ENCODE results near the gene RIPK4. TPM values are rescaled to one million over a fixed set of nuclear protein-coding genes. Genes with fewer than 3 reads are reported as not detected.

Gene RIPK4
- total RNA-seq, 1 donor from 2014 or later, result 1.8 TPM

- no peak for DNase-seq (ENCODE audit: low read depth)
- no peaks in the 10 kb centered on the region for H3K4me1 Mint-ChIP-seq (ENCODE audit: low read depth, unreplicated experiment)
- Histone ChIP-seq H3K79me2 (ENCODE audit: insufficient read depth, low read length) (no peaks in the 10 kb centered on the region), H3K27ac (ENCODE audit: low read depth, low read length) (no peak overlapping the region), H3K27me3 (ENCODE audit: insufficient read depth, low read length) (no peaks in the 10 kb centered on the region), H3K4me1 (ENCODE audit: insufficient read depth, low read length) (no peaks in the 10 kb centered on the region), H4K20me1 (ENCODE audit: insufficient read depth, low read length) (no peaks in the 10 kb centered on the region), H2AFZ (ENCODE audit: low read depth, low read length) (no peak overlapping the region), H3K4me3 (ENCODE audit: insufficient read depth, low read depth, low read length) (no peak overlapping the region), H3K36me3 (ENCODE audit: insufficient read depth, low read length) (no peaks in the 10 kb centered on the region), H3K9me3 (ENCODE audit: insufficient read depth, low read depth, low read length) (no peaks in the 10 kb centered on the region), H3K9ac (ENCODE audit: low read length) (no peak overlapping the region), H3K4me2 (ENCODE audit: low read length) (no peak overlapping the region)
- H3K4me3 Mint-ChIP-seq (ENCODE audit: unreplicated experiment), result no peak overlapping the region
- H3K27me3 Mint-ChIP-seq (ENCODE audit: low read depth, unreplicated experiment), result peaks cover 10% of the 10 kb centered on the region
- TF ChIP-seq EZH2 (IDR thresholded peaks at IDR 0.05; ENCODE audit: insufficient read depth, low read length), result no peak
- no peak for TF ChIP-seq CTCF (IDR thresholded peaks at IDR 0.05; ENCODE audit: insufficient read depth, low read depth, low read length)
- peaks cover 7% of the 10 kb centered on the region for H3K36me3 Mint-ChIP-seq (ENCODE audit: low read depth, unreplicated experiment)
- H3K9me3 Mint-ChIP-seq (ENCODE audit: unreplicated experiment), result no peaks in the 10 kb centered on the region
- no peak for FAIRE-seq
- H3K27ac Mint-ChIP-seq (ENCODE audit: unreplicated experiment), result peak overlapping the region; percentile 26
These were observed 22.6 kb downstream of the RIPK4 start for GRCh38 chr21:41744028-41744930.

- Histone ChIP-seq H3K79me2 (ENCODE audit: insufficient read depth, low read length) (no peaks in the 10 kb centered on the region), H3K9ac (ENCODE audit: low read length) (no peak overlapping the region), H3K36me3 (ENCODE audit: insufficient read depth, low read length) (no peaks in the 10 kb centered on the region), H3K4me1 (ENCODE audit: insufficient read depth, low read length) (no peaks in the 10 kb centered on the region), H3K4me2 (ENCODE audit: low read length) (no peak overlapping the region), H3K9me3 (ENCODE audit: insufficient read depth, low read depth, low read length) (peaks cover 3% of the 10 kb centered on the region), H3K27ac (ENCODE audit: low read depth, low read length) (no peak overlapping the region), H3K4me3 (ENCODE audit: insufficient read depth, low read depth, low read length) (no peak overlapping the region), H4K20me1 (ENCODE audit: insufficient read depth, low read length) (no peaks in the 10 kb centered on the region), H3K27me3 (ENCODE audit: insufficient read depth, low read length) (no peaks in the 10 kb centered on the region), H2AFZ (ENCODE audit: low read depth, low read length) (no peak overlapping the region)
- no peak for DNase-seq (ENCODE audit: low read depth)
- H3K4me3 Mint-ChIP-seq (ENCODE audit: unreplicated experiment), result no peak overlapping the region
- no peak for FAIRE-seq
- no peak for TF ChIP-seq CTCF (IDR thresholded peaks at IDR 0.05; ENCODE audit: insufficient read depth, low read depth, low read length)
- TF ChIP-seq EZH2 (IDR thresholded peaks at IDR 0.05; ENCODE audit: insufficient read depth, low read length), result no peak
- H3K36me3 Mint-ChIP-seq (ENCODE audit: low read depth, unreplicated experiment), result peaks cover 7% of the 10 kb centered on the region
- H3K4me1 Mint-ChIP-seq (ENCODE audit: low read depth, unreplicated experiment), result no peaks in the 10 kb centered on the region
- no peaks in the 10 kb centered on the region for H3K9me3 Mint-ChIP-seq (ENCODE audit: unreplicated experiment)
- peaks cover 10% of the 10 kb centered on the region for H3K27me3 Mint-ChIP-seq (ENCODE audit: low read depth, unreplicated experiment)
- no peak overlapping the region for H3K27ac Mint-ChIP-seq (ENCODE audit: unreplicated experiment)
These were observed 23.4 kb downstream of the RIPK4 start for GRCh38 chr21:41743321-41744027.
